G401 (cell line): ENCODE measurements around the gene TENM3. TPM values are rescaled to one million over a fixed set of nuclear protein-coding genes. Genes with fewer than 3 reads are reported as not detected.
A peak's percentile ranks its signal among the peaks of the same experiment; 100 is the strongest.
"Not testable (repeated sequence)": the region's sequence is repeated elsewhere in the genome, so short reads cannot be mapped to it uniquely, and the experiment has no call there.

ENCODE experiments used
- DNase-seq: peaks from one replicate; pipeline ENCODE4 v3.0.0-alpha.2; 2015; ENCODE audit warnings: low spot score
- in situ Hi-C: cut with HindIII; loops from 2 replicates; pipeline ENCODE4 v1.10.0; 2016; ENCODE audit warnings: low sequenced_read_pairs, mixed read lengths
- total RNA-seq: library from RNA; depleted of rRNA; stranded (reverse); fragments of >200 nt; shearing (Covaris generic); gene quantifications from 2 replicates; pipeline ENCODE4 v1.2.3, GENCODE V29; 2014

The TENM3 gene
- total RNA-seq, 1 experiment from 2014 or later = 0.03 TPM

DNA sequence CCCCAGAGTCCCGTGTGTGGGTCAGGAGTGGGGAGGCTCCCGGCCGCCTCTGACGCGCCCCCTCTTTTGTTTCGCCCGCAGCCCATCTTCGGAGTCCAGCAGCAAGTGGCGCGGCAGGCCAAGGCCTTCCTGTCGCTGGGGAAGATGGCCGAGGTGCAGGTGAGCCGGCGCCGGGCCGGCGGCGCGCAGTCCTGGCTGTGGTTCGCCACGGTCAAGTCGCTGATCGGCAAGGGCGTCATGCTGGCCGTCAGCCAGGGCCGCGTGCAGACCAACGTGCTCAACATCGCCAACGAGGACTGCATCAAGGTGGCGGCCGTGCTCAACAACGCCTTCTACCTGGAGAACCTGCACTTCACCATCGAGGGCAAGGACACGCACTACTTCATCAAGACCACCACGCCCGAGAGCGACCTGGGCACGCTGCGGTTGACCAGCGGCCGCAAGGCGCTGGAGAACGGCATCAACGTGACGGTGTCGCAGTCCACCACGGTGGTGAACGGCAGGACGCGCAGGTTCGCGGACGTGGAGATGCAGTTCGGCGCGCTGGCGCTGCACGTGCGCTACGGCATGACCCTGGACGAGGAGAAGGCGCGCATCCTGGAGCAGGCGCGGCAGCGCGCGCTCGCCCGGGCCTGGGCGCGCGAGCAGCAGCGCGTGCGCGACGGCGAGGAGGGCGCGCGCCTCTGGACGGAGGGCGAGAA lies 556.5 kb downstream of the TENM3 start:
- DNase-seq = no peak
- in situ Hi-C loops = no loop called here

DNA sequence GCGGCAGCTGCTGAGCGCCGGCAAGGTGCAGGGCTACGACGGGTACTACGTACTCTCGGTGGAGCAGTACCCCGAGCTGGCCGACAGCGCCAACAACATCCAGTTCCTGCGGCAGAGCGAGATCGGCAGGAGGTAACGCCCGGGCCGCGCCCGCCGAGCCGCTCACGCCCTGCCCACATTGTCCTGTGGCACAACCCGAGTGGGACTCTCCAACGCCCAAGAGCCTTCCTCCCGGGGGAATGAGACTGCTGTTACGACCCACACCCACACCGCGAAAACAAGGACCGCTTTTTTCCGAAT lies 557.0 kb downstream of the TENM3 start:
- in situ Hi-C loops = no loop called here
- no peak for DNase-seq

- DNase-seq = no peak
- in situ Hi-C loops = no loop called here
Measured at GRCh38 chr4:182801636-182802035, 558.4 kb downstream of the TENM3 start.

GRCh38 chr4:182802621-182803020 lies 559.4 kb downstream of the TENM3 start:
- DNase-seq = no peak
- in situ Hi-C loops = no loop called here

GRCh38 chr4:182803235-182803634 lies 560.0 kb downstream of the TENM3 start:
- DNase-seq = no peak
- in situ Hi-C loops = no loop called here

- in situ Hi-C loops = no loop called here
- DNase-seq = no peak
Measured at GRCh38 chr4:182804131-182804530, 560.9 kb downstream of the TENM3 start.

GRCh38 chr4:182805321-182805720 lies 562.1 kb downstream of the TENM3 start:
- DNase-seq = no peak
- in situ Hi-C loops = no loop called here

- in situ Hi-C loops = no loop called here
- no peak for DNase-seq
Measured at GRCh38 chr4:182805750-182806149, 562.5 kb downstream of the TENM3 start.

DNA sequence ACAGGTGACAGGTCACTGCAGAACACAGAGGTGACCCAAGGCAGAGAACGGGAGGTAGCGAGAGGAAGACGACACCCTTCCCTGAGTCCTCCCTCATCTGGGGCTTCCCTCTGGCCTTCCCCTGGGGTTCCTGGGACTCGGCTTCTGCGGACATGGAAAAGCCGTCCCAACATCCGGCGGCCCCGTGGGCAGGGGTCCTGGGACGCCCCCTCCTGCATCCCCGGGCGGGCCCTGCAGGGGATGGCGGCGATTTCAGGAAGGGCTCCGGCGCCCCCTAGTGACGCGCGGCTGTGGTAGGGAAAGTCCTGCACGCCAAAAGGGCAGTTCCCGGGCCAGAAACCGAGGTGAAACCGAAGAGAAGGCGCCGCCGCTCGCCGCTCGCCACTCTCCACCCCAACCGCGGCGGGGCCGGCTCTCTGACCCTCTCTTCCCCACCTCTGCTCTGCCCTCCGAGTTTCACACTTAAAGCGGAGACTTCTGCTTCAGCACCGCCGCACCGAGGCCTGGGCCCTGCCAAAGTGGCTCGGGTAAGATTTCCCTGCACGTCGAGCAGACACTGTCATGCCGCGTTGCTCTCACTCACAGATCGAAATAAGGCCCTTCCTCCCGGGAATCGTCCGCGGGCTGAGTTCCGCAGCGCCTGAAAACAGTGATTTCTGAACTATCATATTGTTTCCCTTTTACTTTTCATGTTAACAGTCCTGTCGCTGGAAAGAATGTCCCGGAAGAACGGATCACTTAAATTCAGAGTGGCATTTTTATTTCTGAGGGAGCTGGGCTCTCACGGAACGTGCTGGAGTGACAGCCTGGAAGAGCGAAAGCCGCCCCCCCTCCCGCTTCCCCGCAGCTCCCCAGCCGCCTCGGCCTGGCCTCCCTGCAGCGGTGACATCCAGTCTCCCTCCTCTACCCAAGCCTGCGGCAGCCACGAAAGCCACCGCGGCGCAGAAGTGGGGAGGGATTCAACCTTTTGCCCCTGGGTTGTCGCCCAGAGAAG lies 563.4 kb downstream of the TENM3 start:
- DNase-seq = peak; percentile 40
- in situ Hi-C loops = no loop called here

DNA sequence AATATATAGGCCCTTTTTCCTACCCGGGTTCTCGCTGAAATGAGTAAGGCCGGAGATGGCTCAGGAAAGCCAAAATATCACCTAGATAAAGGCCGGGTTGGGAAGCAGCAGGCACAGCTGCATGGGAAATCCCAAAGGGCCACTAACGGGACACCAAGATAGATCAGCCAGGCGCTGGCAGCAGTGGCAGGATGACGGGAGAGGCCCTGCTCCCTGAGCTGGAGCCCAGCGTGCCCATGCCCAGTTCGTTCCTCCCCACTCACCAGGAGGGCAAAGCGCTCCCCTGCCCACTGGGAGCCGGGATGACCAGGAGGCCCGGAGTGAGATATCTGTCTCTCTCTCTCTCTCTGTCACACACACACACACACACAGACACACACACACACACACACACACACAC lies 564.1 kb downstream of the TENM3 start:
- in situ Hi-C loops = no loop called here
- no peak for DNase-seq

GRCh38 chr4:182807767-182808548 lies 564.8 kb downstream of the TENM3 start:
- DNase-seq = no peak
- in situ Hi-C loops = no loop called here

GRCh38 chr4:182808673-182809416 lies 565.6 kb downstream of the TENM3 start:
- in situ Hi-C loops = no loop called here
- DNase-seq = no peak

GRCh38 chr4:182809417-182810102 lies 566.4 kb downstream of the TENM3 start:
- in situ Hi-C loops = no loop called here
- DNase-seq = no peak

- in situ Hi-C loops = no loop called here
Measured at GRCh38 chr4:182810103-182810615, 567.0 kb downstream of the TENM3 start.

DNA sequence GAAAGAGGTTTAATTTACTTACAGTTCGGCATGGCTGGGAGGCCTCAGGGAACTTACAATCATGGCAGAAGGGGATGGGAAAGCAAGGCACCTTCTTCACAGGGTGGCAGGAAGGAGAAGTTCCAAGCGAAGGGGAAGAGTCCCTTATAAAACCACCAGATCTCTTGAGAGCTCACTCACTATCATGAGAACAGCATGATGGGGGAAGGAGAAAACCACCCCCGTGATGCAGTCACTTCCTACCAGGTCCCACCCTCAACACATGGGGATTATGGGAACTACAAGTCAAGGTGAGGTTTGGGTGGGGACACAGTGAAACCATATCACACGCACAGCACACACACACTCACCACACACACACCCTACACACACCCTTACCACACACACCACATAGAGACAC lies 569.7 kb downstream of the TENM3 start:
- in situ Hi-C loops = no loop called here

More at GRCh38 chr4:182810103-182810615, 567.0 kb downstream of the TENM3 start:
- DNase-seq = no peak

DNA sequence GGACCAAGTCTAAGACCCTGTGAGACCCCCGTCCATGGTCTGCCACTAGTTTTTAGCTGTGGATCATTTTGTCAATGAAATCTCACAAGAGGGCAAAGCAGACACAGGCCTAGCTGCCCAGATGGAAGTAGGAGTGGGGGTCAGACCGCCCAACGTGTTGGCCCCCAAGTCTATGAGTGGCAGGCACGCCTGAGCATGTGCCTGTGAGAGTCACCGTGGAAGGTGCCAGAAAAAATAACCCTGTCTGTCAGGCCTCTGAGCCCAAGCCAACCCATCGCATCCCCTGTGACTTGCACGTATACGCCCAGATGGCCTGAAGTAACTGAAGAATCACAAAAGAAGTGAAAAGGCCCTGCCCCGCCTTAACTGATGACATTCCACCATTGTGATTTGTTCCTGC lies 570.9 kb downstream of the TENM3 start:
- in situ Hi-C loops = not testable (repeated sequence)

More for the DNA sequence above, 569.7 kb downstream of the TENM3 start:
- DNase-seq = no peak

DNA sequence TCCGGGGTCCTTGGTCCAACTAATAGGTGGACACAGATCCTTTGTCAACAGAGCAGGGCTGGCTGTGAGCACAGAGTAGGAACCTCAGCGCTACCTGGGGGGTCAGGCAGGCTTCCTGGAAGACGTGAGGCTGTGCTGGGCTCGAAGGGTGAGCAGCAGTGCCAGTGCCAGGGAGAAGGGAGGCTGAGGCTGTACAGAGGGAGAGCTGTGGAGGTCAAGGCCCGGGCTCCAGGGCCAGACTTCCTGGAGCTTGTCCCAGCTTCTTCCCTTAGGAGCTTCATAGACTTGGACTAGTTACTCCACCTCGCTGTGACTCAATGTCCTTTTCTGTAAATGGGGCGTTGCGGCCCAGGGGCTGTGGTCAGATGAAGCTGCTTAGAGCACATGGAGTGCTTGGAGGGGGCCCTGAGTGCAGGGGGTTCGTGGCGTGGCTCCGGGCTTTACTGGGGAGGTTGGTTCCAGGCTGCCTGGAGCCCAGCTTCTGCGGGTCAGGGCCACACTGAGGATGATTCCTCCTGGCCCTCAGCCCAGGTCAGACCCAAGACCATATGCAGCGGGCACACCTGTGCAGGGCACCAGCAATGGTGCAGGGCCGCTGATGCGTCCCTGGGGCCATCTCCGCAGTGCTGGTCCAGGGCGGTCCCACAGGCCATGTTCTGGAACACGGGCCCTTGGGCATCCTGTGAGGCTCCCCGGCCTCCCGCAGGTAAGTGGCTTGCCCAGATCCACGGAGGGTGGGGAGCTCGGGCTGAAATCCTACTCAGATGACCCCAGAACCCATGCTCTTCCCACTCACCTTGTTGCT lies 575.9 kb downstream of the TENM3 start:
- no peak for DNase-seq
- in situ Hi-C loops = no loop called here

More for the DNA sequence above, 570.9 kb downstream of the TENM3 start:
- DNase-seq = not testable (repeated sequence)
